Measurements from ENCODE around the gene DKC1.
"Not testable (repeated sequence)": the region's sequence is repeated elsewhere in the genome, so short reads cannot be mapped to it uniquely, and the experiment has no call there.

DKC1 gene

DNA sequence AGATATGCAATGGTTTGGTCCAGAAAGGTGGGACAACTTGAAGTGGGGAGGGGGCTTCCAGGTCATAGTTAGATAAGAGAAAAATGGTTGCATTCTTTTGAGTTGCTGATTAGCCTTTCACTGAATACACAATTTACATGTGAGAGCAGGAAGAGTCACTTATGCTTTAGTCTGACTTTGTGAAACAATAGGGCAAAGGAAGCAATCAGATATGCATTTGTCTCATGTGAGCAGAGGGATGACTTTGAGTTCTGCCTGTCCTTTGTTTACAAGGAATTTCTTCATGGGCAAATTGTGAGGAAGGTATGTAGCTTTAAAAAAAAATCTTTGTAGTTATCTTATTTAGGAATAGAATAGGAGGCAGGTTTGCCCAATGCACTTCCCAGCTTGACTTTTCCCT lies 58.9 kb downstream of the DKC1 start:
- DNase-seq, result no peak

DNA sequence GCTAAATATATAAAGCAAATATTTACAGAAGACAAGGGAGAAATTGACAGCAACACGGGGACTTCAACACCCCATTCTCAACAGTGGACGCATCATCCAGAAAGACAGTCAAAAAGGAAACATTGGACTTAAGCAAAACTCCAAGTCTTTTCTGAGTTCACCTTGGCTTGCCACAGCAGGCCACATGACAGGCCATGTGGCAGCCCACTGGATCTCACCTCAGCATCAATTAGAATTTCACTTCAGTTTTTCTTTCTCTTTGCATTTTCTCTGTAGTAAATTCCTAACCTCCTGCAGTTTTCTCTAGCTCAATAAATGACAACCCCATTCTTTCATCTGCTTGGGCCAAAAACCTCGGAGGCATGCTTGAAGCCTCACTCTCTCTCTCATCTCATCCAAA lies 59.4 kb downstream of the DKC1 start:
- no peak for DNase-seq

DNA sequence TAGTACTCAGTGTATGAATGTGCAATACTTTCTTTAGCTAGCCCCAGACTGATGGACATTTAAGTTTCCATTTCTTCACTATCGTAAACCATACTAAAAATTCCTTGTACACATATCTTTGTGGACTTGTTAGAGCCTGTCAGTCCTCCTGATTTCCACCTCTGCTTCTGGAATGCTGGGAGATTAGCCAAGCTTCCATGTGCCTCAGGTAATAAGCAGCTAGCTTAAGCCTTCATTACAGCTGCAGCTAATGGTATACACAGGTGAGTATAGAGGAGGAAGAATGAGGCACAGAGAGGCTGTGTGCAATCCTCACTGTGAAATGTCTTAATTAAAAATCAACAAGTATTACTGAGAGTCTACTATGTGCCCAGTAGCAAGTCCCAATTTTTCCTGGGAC lies 62.0 kb downstream of the DKC1 start:
- no peak for DNase-seq

DNA sequence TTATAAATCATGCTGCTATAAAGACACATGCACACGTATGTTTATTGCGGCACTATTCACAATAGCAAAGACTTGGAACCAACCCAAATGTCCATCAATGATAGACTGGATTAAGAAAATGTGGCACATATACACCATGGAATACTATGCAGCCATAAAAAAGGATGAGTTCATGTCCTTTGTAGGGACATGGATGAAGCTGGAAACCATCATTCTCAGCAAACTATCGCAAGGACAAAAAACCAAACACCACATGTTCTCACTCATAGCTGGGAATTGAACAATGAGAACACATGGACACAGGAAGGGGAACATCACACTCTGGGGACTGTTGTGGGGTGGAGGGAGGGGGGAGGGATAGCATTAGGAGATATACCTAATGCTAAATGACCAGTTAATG lies 62.9 kb downstream of the DKC1 start:
- not testable (repeated sequence) for DNase-seq

Data from activated effector memory CD4-positive, alpha-beta T cell treated with Interleukin-2 at 50 U/mL for 16 hours (primary cell).